RPMI7951 (cell line): Measurements from ENCODE around the gene KIAA0586. TPM values are rescaled to one million over a fixed set of nuclear protein-coding genes. Genes with fewer than 3 reads are reported as not detected.
"Not testable (repeated sequence)": the region's sequence is repeated elsewhere in the genome, so short reads cannot be mapped to it uniquely, and the experiment has no call there.

ENCODE experiments used
- DNase-seq: peaks from one replicate; pipeline ENCODE4 v3.0.0-alpha.2; 2012; ENCODE audit warnings: low read depth
- total RNA-seq: library from RNA; depleted of rRNA; stranded (reverse); fragments of >200 nt; shearing (Covaris generic); gene quantifications from 2 replicates; pipeline ENCODE4 v1.2.3, GENCODE V29; 2014

KIAA0586 gene
- total RNA-seq, 1 experiment from 2014 or later, result 44.6 TPM

- no peak for DNase-seq
Observed at GRCh38 chr14:58549105-58549757, 121.7 kb downstream of the KIAA0586 start.

- no peak for DNase-seq
Observed at GRCh38 chr14:58553959-58554358, 126.4 kb downstream of the KIAA0586 start.

DNA sequence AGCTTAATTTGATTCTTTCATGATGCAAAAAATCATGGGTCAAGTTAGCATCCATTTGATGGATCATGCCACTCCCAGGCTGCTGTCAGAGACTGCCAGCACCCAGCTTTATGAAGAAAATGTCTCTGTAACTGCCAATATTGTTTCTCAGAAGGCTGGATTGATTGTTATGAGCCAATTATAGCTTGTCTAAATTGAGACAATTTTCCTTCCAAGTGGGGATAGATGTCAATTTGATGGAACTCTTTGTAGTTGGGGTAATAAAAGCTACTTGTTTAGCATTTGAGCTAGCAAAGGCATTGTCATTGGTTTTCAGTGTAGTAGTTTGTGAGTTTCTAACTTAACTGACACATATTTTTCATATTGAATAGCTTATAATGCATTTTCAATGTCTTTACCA, 128.1 kb downstream of the KIAA0586 start:
- no peak for DNase-seq

DNA sequence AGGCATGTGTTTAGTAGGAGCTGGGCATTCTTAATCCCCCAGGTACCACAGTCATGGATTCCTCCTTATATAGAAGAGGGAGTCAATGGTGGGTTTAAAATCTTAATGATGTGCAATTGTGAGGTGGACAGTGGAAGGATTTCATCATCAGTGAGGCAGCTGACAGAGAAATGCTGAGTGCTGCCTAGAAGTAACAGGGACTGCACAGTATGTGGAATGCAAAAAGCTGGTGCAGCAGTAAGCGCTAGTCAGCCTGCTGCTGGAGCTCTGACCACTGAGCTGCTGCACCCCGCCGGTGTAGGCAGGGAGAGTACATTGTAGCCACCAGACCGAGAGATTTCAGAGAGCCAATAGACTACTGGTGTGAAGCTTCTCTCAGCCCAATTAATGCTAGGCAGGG, 129.7 kb downstream of the KIAA0586 start:
- no peak for DNase-seq

DNA sequence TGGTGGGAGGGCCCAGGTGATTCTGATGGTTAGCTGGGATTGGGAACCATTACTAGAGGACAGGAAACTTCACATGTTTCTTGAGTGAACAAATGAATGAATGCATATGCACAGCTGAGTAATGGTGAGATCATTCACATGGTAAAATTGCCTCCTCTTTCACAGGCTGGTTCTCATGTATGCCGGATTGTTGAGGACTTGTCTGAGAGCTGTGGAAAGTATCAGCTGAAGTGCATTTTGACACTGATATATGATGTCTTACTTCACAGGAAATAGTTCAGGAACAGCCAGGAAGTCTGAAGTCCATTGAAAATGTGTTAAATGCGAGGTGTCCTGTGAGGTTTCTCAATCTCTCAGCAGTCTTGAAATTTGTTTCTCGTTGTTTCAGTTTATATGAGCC, 132.7 kb downstream of the KIAA0586 start:
- peak; percentile 36 for DNase-seq

- DNase-seq, result no peak
Observed at GRCh38 chr14:58562141-58562540, 134.6 kb downstream of the KIAA0586 start.

- no peak for DNase-seq
Observed at GRCh38 chr14:58563978-58564377, 136.5 kb downstream of the KIAA0586 start.

DNA sequence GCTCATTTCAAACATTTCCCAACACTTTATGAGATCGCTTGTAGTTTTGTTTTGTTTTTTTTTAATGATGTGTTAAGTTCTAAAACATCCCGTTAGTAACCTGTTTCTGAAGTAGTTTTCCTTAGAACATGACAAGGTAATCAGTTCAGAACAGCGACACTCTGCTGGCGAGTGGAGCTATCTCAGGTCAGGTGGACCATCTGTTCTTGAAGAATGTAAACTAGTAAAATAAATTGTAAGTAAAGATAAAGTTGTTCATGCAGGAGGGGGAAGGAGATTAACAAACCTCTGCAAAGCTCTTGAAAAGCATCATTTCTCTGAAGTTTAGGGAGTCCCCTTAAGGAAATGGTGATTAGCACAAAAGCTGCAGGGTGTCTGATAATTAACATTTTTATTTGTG, 138.3 kb downstream of the KIAA0586 start:
- no peak for DNase-seq

DNA sequence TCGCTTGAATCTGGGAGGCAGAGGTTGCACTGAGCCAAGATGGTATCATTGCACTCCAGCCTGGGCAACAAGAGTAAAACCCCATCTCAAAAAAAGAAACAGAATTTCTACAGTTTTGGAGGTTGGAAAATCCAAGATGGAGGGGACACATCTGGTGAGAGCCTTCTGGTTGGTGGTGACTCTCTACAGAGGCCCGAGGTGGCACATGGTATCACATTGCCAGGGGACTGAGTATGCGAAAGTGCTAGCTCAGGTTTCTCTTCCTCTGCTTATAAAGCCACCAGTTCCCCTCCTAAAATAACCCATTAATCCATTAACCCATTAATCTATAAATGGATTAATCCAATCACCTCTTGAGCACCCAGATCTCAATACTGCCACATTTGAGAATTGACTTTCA, 139.5 kb downstream of the KIAA0586 start:
- DNase-seq, result no peak

DNA sequence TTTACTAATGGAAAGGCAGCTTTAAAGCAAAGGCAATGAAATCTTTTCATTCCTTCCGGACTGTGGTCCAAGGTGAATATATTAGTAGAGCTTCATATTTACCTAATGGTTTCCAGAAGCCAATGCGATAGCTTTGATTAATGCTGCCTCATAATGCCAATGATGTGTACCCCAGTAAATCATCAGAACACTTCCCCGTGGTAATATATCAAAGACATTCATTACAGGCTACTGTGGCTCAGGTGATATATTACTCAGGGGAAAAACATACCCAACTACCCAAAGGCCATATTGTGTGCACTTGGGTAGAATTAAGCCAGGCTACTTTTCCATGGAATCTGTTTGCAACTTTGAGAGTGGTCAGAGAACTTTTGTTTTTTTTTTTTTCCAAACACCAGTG, 140.8 kb downstream of the KIAA0586 start:
- no peak for DNase-seq

- DNase-seq, result no peak
Observed at GRCh38 chr14:58571256-58571655, 143.7 kb downstream of the KIAA0586 start.

GRCh38 chr14:58571769-58572472, 144.4 kb downstream of the KIAA0586 start:
- peak; percentile 10 for DNase-seq

- no peak for DNase-seq
Observed at GRCh38 chr14:58572473-58572853, 144.9 kb downstream of the KIAA0586 start.

GRCh38 chr14:58572863-58573262, 145.3 kb downstream of the KIAA0586 start:
- DNase-seq, result no peak

DNA sequence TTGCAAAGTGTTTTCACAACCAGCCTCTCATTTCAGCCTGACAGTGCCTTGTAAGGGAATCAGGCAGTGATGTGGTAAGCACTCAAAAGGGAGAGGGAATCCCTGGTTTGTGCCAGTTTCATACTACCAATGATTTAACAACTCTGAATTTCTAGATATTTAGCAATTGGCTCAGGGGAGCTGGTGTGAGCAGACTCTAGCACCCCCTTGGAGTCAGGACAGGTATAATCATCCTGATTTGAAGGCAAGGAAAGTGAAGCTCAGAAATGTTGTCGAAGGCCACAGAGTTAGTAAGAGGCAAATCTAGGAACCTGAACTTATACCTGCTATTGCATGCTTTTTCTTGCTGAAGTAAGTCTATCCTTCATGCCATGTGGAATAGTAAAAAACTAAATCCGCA, 147.1 kb downstream of the KIAA0586 start:
- DNase-seq, result no peak

- DNase-seq, result no peak
Observed at GRCh38 chr14:58575956-58576355, 148.4 kb downstream of the KIAA0586 start.

DNA sequence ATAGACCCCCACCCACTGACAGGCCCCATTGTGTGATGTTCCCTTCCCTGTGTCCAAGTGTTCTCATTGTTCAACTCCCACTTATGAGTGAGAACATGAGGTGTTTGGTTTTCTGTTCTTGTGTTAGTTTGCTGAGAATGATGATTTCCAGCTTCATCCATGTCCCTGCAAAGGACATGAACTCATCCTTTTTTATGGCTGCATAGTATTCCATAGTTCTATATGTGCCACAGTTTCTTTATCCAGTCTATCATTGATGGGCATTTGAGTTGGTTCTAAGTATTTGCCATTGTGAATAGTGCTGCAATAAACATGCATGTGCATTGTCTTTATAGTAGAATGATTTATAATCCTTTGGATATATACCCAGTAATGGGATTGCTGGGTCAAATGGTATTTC, 152.5 kb downstream of the KIAA0586 start:
- DNase-seq, result not testable (repeated sequence)

DNA sequence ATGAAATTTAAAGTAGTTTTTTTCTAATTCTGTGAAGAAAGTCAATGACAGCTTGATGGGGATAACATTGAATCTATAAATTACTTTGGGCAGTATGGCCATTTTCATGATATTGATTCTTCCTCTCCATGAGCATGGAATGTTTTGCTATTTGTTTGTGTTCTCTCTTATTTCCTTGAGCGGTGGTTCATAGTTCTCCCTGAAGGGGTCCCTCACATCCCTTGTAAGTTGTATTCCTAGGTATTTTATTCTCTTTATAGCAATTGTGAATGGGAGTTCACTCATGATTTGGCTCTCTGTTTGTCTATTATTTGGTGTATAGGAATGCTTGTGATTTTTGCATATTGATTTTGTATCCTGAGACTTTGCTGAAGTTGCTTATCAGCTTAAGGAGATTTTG, 153.9 kb downstream of the KIAA0586 start:
- not testable (repeated sequence) for DNase-seq

DNA sequence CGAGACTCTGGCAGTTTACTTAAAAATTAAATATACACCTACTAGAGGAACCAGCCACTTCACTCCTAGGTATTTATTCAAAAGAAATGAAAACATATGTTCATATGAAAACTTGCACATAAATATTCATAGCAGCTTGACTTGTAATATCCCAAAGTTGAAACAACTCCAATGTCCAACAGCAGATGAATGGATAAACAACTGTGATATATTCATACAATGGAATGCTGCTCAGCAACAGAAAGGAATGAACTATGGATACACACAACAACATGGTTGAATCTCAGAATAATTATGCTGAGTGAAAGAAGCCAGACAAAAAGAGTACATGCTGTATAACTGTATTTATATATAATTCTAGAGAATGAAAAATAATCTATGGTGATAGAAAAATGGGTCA, 156.9 kb downstream of the KIAA0586 start:
- no peak for DNase-seq

DNA sequence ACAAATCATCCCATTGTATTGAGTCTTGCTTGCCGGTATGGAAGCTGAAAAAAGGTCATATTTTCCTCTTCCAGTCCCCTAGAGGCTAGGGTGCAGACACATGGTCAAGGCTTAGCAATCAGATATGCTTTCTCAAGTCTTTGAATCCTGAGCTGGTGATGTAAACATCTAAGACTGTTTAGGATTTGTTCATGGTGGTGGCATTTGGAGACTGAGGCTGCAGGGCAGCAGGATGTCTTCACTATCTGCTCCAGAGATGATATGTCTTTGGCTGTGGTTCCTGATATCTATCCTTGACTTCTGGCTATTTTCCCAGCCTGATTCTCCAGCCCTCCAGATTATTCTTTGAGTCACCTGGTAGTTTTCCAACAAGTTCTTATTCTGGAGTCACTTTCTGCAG, 159.8 kb downstream of the KIAA0586 start:
- DNase-seq, result peak; percentile 65

DNA sequence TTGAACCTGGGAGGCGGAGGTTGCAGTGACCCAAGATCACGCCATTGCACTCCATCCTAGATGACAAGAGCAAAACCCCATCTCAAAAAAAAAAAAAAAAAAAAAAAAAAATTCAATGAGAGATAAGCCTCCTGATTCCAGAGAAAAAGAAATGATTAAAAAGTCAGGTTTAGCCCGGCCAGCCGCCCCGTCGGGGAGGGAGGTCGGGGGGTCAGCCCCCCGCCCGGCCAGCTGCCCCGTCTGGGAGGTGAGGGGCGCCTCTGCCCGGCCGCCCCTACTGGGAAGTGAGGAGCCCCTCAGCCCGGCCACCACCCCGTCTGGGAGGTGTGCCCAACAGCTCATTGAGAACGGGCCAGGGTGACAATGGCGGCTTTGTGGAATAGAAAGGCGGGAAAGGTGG, 160.8 kb downstream of the KIAA0586 start:
- DNase-seq, result not testable (repeated sequence)

DNA sequence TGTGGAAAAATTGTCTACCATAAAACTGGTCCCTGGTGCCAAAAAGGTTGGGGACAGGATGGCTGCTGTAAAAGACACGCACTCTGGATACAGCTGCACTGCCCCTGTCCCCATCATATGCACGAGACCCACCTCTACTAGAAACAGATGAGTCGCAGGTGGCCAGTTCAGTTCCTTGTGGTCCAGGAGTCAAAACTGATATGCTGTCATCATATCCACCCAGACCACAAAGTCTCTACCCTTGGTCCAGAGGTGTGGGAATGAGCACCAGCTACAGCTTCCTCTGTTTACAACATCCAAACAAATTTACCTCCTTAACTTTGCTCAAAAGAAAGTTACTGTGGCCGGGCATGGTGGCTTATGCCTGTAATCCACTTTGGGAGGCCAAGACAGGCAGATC, 166.5 kb downstream of the KIAA0586 start:
- DNase-seq, result no peak

DNA sequence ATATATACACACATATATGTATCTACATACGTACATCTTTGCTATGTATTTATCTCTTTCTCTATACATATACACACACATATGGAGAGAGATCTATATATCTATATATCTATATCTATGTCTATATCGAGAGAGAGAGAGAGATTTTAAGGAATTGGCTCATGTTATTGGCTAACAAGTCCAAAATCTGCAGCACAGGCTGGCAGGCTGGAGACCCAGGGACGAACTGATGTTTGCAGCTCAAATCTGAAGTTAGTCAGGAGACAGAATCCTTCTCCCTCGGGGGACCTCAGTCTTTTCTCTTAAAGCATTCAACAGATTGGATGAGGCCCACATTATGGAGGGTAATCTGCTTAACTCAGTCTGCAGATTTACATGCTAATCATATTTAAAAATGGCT, 169.5 kb downstream of the KIAA0586 start:
- no peak for DNase-seq
